ENCODE results near the gene ACADVL.
A peak's percentile ranks its signal among the peaks of the same experiment; 100 is the strongest.

ACADVL gene

GRCh38 chr17:7232114-7232513 is 12.4 kb downstream of the ACADVL start:
- DNase-seq (ENCODE audit: extremely low read depth, insufficient read length) = no peak
- Histone ChIP-seq H3K27me3 (replicated peaks; ENCODE audit: control insufficient read depth, insufficient read depth, low read length) (no peaks in the 10 kb centered on the region), H3K36me3 (ENCODE audit: control insufficient read depth, insufficient read depth, low read length) (peaks cover 37% of the 10 kb centered on the region), H3K4me3 (replicated peaks; ENCODE audit: low read depth, low read length) (no peak overlapping the region)
- TF ChIP-seq CTCF (IDR thresholded peaks at IDR 0.05; ENCODE audit: insufficient read depth, low read length, poor library complexity, severe bottlenecking) = no peak

GRCh38 chr17:7233701-7234082 is 14.0 kb downstream of the ACADVL start:
- no peak for DNase-seq (ENCODE audit: extremely low read depth, insufficient read length)
- no peaks in the 10 kb centered on the region for H3K27me3 ChIP-seq (replicated peaks; ENCODE audit: control insufficient read depth, insufficient read depth, low read length)
- TF ChIP-seq CTCF (IDR thresholded peaks at IDR 0.05; ENCODE audit: insufficient read depth, low read length, poor library complexity, severe bottlenecking) = no peak
- H3K4me3 ChIP-seq (replicated peaks; ENCODE audit: low read depth, low read length) = peak overlapping the region; percentile 65
- H3K36me3 ChIP-seq (ENCODE audit: control insufficient read depth, insufficient read depth, low read length) = peaks cover 31% of the 10 kb centered on the region

GRCh38 chr17:7234083-7234951 is 14.6 kb downstream of the ACADVL start, which contains the start of gene DVL2:
TSS of gene DVL2 (minus strand) at chr17:7234517. CDS start at chr17:7234262, 255 bp downstream.
- Histone ChIP-seq H3K36me3 (ENCODE audit: control insufficient read depth, insufficient read depth, low read length) (peaks cover 28% of the 10 kb centered on the region), H3K4me3 (replicated peaks; ENCODE audit: low read depth, low read length) (peak within 1 kb of the TSS; percentile 65), H3K27me3 (replicated peaks; ENCODE audit: control insufficient read depth, insufficient read depth, low read length) (no peaks in the 10 kb centered on the region)
- DNase-seq (ENCODE audit: extremely low read depth, insufficient read length) = peak; percentile 92
- no peak for TF ChIP-seq CTCF (IDR thresholded peaks at IDR 0.05; ENCODE audit: insufficient read depth, low read length, poor library complexity, severe bottlenecking)

- Histone ChIP-seq H3K36me3 (ENCODE audit: control insufficient read depth, insufficient read depth, low read length) (peaks cover 18% of the 10 kb centered on the region), H3K4me3 (replicated peaks; ENCODE audit: low read depth, low read length) (no peak overlapping the region), H3K27me3 (replicated peaks; ENCODE audit: control insufficient read depth, insufficient read depth, low read length) (no peaks in the 10 kb centered on the region)
- no peak for TF ChIP-seq CTCF (IDR thresholded peaks at IDR 0.05; ENCODE audit: insufficient read depth, low read length, poor library complexity, severe bottlenecking)
- DNase-seq (ENCODE audit: extremely low read depth, insufficient read length) = no peak
Observed at GRCh38 chr17:7235693-7236665, 16.2 kb downstream of the ACADVL start.

GRCh38 chr17:7236808-7237207 is 17.1 kb downstream of the ACADVL start:
- H3K27me3 ChIP-seq (replicated peaks; ENCODE audit: control insufficient read depth, insufficient read depth, low read length) = no peaks in the 10 kb centered on the region
- peaks cover 18% of the 10 kb centered on the region for H3K36me3 ChIP-seq (ENCODE audit: control insufficient read depth, insufficient read depth, low read length)
- no peak for TF ChIP-seq CTCF (IDR thresholded peaks at IDR 0.05; ENCODE audit: insufficient read depth, low read length, poor library complexity, severe bottlenecking)
- H3K4me3 ChIP-seq (replicated peaks; ENCODE audit: low read depth, low read length) = no peak overlapping the region
- DNase-seq (ENCODE audit: extremely low read depth, insufficient read length) = no peak
